K562 (cell line): ENCODE results near the gene BMP2. TPM values are rescaled to one million over a fixed set of nuclear protein-coding genes. Genes with fewer than 3 reads are reported as not detected.

Experiments
- ATAC-seq: fragments of 200-7000 bp; cut with Tn5 transposase; 3 replicates; pipeline ENCODE4 v1.9.1; 2020; ENCODE audit warnings: moderate library complexity
- BruUV-seq: library from RNA; stranded (reverse); fragments of 400-500 nt; replicated peaks from 2 replicates; lab custom pipeline; 2021; lab: Mats Ljungman, UMichigan
- CTCF ChIA-PET: fragments of 300-600 bp; formaldehyde crosslinking; extraction: SDS; loops from one replicate; lab custom pipeline; 2021; ENCODE audit warnings: low intra/inter-chr PET ratio; lab: Yijun Ruan, JAX
- POLR2A ChIA-PET: fragments of 300-600, 350-650 bp; sonication (Branson Sonifier 250); formaldehyde crosslinking; extraction: SDS; loops from one replicate; lab custom pipeline; 2021; ENCODE audit warnings: antibody characterized with exemption, inconsistent platforms; lab: Yijun Ruan, JAX
- DNase-seq, 4 experiments: peaks; one replicate each; pipeline versions ENCODE4 v3.0.0 to v3.0.0-alpha.2; 2011 to 2018; ENCODE audit warnings: low spot score in 3 of 4, mixed read lengths in 3 of 4; ENCODE audit errors: extremely low read depth in 1 of 4
- FAIRE-seq: peaks from 2 replicates; lab custom pipeline; 2011; peaks lifted over from hg19 to GRCh38; lab: Jason Lieb, UNC
- H2AFZ ChIP-seq: 2 replicates; pipeline ENCODE4 v1.6.0; 2011; ENCODE audit warnings: low read depth, low read length, control low read depth, inconsistent platforms
- H3K27ac ChIP-seq: fragments of 200-600 bp; 3 replicates; pipeline ENCODE4 v1.8.0; 2011; ENCODE audit warnings: low read depth, mild to moderate bottlenecking, control low read depth, inconsistent platforms, low read length, moderate library complexity, mixed read lengths; ENCODE audit errors: extremely low read depth
- H3K27me3 ChIP-seq, 2 experiments: fragments of 300-600 bp in 1 of 2; 2 replicates in 1 of 2; 3 replicates in 1 of 2; pipeline versions ENCODE4 v1.6.0 to v1.8.0; 2011; ENCODE audit warnings: inconsistent platforms in 2 of 2, low read length in 2 of 2, mild to moderate bottlenecking in 1 of 2, mixed read lengths in 1 of 2, moderate library complexity in 1 of 2; ENCODE audit not compliant: control insufficient read depth in 2 of 2, insufficient read depth in 2 of 2
- H3K36me3 ChIP-seq: fragments of 300-600 bp; 3 replicates; pipeline ENCODE4 v1.8.0; 2011; ENCODE audit warnings: mild to moderate bottlenecking, low read length, inconsistent platforms; ENCODE audit not compliant: control insufficient read depth, insufficient read depth
- H3K4me1 ChIP-seq, 2 experiments: fragments of 200-600 bp in 1 of 2; replicated peaks in 1 of 2; 2 replicates in 1 of 2; 3 replicates in 1 of 2; pipeline versions ENCODE4 v1.5.1 to v1.8.0; 2011; ENCODE audit warnings: inconsistent platforms in 2 of 2, low read length in 2 of 2, mild to moderate bottlenecking in 1 of 2, mixed read lengths in 1 of 2, moderate library complexity in 1 of 2; ENCODE audit not compliant: control insufficient read depth in 2 of 2, insufficient read depth in 2 of 2
- H3K4me2 ChIP-seq: 2 replicates; pipeline ENCODE4 v1.6.1; 2011; ENCODE audit warnings: low read length, control low read depth, inconsistent platforms, mixed read lengths; ENCODE audit not compliant: insufficient read depth
- H3K4me3 ChIP-seq: fragments of 200-600 bp; sonication (generic), shearing (Covaris generic); 2 replicates; pipeline ENCODE4 v1.5.1; 2016; ENCODE audit warnings: control low read depth, inconsistent platforms
- H3K79me2 ChIP-seq: fragments of 200-600 bp; 3 replicates; pipeline ENCODE4 v1.8.0; 2011; ENCODE audit warnings: low read length, inconsistent platforms; ENCODE audit not compliant: control insufficient read depth, insufficient read depth
- H3K9ac ChIP-seq, 2 experiments: 2 replicates each; pipeline versions ENCODE4 v1.6.0 to v1.6.1; 2011; ENCODE audit warnings: low read depth in 2 of 2, low read length in 2 of 2, control low read depth in 1 of 2, inconsistent platforms in 1 of 2, mild to moderate bottlenecking in 1 of 2, mixed read lengths in 1 of 2; ENCODE audit not compliant: insufficient read depth in 1 of 2
- H3K9me1 ChIP-seq: one replicate; pipeline ENCODE4 v1.6.0; 2011; ENCODE audit warnings: inconsistent platforms, mild to moderate bottlenecking, low read length, moderate library complexity; ENCODE audit not compliant: control insufficient read depth, insufficient read depth
- H3K9me3 ChIP-seq: replicated peaks from 2 replicates; pipeline ENCODE4 v1.5.1; 2011; ENCODE audit warnings: low read depth, low read length, inconsistent platforms; ENCODE audit not compliant: control insufficient read depth, insufficient read depth
- H4K20me1 ChIP-seq: replicated peaks from 2 replicates; pipeline ENCODE4 v1.6.1; 2011; ENCODE audit warnings: low read length, inconsistent platforms, mixed read lengths; ENCODE audit not compliant: control insufficient read depth, insufficient read depth
- ETV5 ChIP-seq: sonication (generic); formaldehyde crosslinking; IDR thresholded peaks from 2 replicates; pipeline ENCODE4 v1.4.0; 2020; ENCODE audit warnings: low read depth, mild to moderate bottlenecking, missing genetic modification reagents
- FOXK2 ChIP-seq, 2 experiments: fragments of 450-650 bp; IDR thresholded peaks in 1 of 2; conservative IDR thresholded peaks in 1 of 2; 2 replicates each; pipeline ENCODE4 v1.6.1; 2016; ENCODE audit warnings: low read depth in 2 of 2, mild to moderate bottlenecking in 1 of 2
- MAFG ChIP-seq: fragments of 450-650 bp; conservative IDR thresholded peaks from 2 replicates; pipeline ENCODE4 v1.6.1; 2016; ENCODE audit warnings: missing genetic modification characterization, missing compliant biosample characterization
- MCM3 ChIP-seq: fragments of 450-650 bp; IDR thresholded peaks from 2 replicates; pipeline ENCODE4 v1.6.1; 2016
- MECOM ChIP-seq: fragments of 250-450 bp; sonication (Bioruptor Pico); IDR thresholded peaks from 2 replicates; pipeline ENCODE4 v1.8.0; 2022; ENCODE audit warnings: inconsistent platforms
- NFRKB ChIP-seq: fragments of 450-650 bp; IDR thresholded peaks from 2 replicates; pipeline ENCODE4 v1.6.1; 2016; ENCODE audit warnings: low read depth
- NR2C1 ChIP-seq, 2 experiments: fragments of 450-650 bp; IDR thresholded peaks; 2 replicates each; pipeline ENCODE4 v1.6.1; 2017; ENCODE audit warnings: mild to moderate bottlenecking in 2 of 2, antibody characterized with exemption in 1 of 2, inconsistent platforms in 1 of 2, missing compliant biosample characterization in 1 of 2, missing genetic modification characterization in 1 of 2
- SNRNP70 ChIP-seq: fragments of 200-400 bp; formaldehyde crosslinking; optimal IDR thresholded peaks from 2 replicates; pipeline ENCODE3; 2017; ENCODE audit warnings: low read depth, low read length
- TOE1 ChIP-seq, 2 experiments: fragments of 450-650 bp in 1 of 2; sonication (generic) in 1 of 2; formaldehyde crosslinking in 1 of 2; IDR thresholded peaks; 2 replicates each; pipeline versions ENCODE4 v1.7.1 to v1.8.0; 2016 to 2022; ENCODE audit warnings: borderline replicate concordance in 2 of 2, mild to moderate bottlenecking in 2 of 2, antibody characterized with exemption in 1 of 2, inconsistent platforms in 1 of 2, low read depth in 1 of 2, missing genetic modification reagents in 1 of 2, moderate library complexity in 1 of 2
- XRCC3 ChIP-seq: fragments of 450-650 bp; IDR thresholded peaks from 2 replicates; pipeline ENCODE4 v1.6.1; 2017; ENCODE audit warnings: mild to moderate bottlenecking, moderate library complexity
- ZEB2 ChIP-seq: fragments of 450-650 bp; IDR thresholded peaks from 2 replicates; pipeline ENCODE4 v1.6.1; 2016
- ZNF551 ChIP-seq: fragments of 250-450 bp; sonication (Bioruptor Pico); IDR thresholded peaks from 2 replicates; pipeline ENCODE4 v1.5.0; 2021; ENCODE audit warnings: mild to moderate bottlenecking, moderate library complexity
- WGBS: fragments of 100-300 bp; shearing (Covaris generic); methylation state at CpG from one replicate; pipeline ENCODE4 v1.1.6; 2016; ENCODE audit warnings: low coverage, mixed read lengths; ENCODE audit not compliant: insufficient coverage; ENCODE audit errors: missing lambda C conversion rate; 5-methylcytosine and 5-hydroxymethylcytosine counted together
- in situ Hi-C: fragments of 300-500 bp; cut with MboI; formaldehyde crosslinking; loops from 4 replicates; pipeline ENCODE4 v1.15.0; 2018; ENCODE audit warnings: inconsistent platforms, mixed read lengths
- intact Hi-C: fragments of 100-400 bp; cut with micrococcal nuclease; formaldehyde crosslinking; loops from 2 replicates; pipeline ENCODE4 v1.14.2; 2022
- polyA plus RNA-seq, 8 experiments: library from polyadenylated mRNA; depleted of rRNA in 4 of 8; stranded (reverse) in 5 of 8; unstranded in 3 of 8; fragments of >200 nt; fragmentation: Nextera tagmentation in 2 of 8; fragmentation: Illumina TruSeq in 1 of 8; extraction: Ambion mirVana in 2 of 8; extraction: Trizol in 1 of 8; gene quantifications; 2 replicates each; pipeline versions ENCODE4 v1.2.1 to v1.2.3, GENCODE V29; 2011 to 2014; ENCODE audit warnings: inconsistent platforms in 1 of 8, missing spikeins in 1 of 8
- total RNA-seq, 7 experiments: library from RNA; depleted of rRNA in 6 of 7; stranded (reverse); fragments of >200 nt in 6 of 7; fragmentation: Illumina TruSeq in 2 of 7; extraction: Trizol in 2 of 7; gene quantifications; 2 replicates each; pipeline versions ENCODE4 v1.2.1 to v1.2.3, GENCODE V29; 2011 to 2021; ENCODE audit warnings: low replicate concordance in 1 of 7
- TF ChIP-seq, protein P1 (sequence below), 2 experiments: fragments of 450-650 bp; conservative IDR thresholded peaks; 2 replicates each; pipeline ENCODE4 v1.6.1; 2017; ENCODE audit warnings: mild to moderate bottlenecking in 2 of 2, moderate library complexity in 2 of 2
- TF ChIP-seq, protein P2 (sequence below): fragments of 200-800 bp; sonication (Bioruptor generic); IDR thresholded peaks from 2 replicates; pipeline ENCODE4 v1.6.1; 2017; ENCODE audit warnings: missing genetic modification characterization, missing compliant biosample characterization
- TF ChIP-seq, protein P3 (sequence below), 2 experiments: fragments of 250-450 bp in 1 of 2; fragments of 450-650 bp in 1 of 2; sonication (Bioruptor Pico) in 1 of 2; IDR thresholded peaks; 2 replicates each; pipeline versions ENCODE4 v1.6.1 to v1.8.0; 2016 to 2021; ENCODE audit warnings: mild to moderate bottlenecking in 2 of 2, moderate library complexity in 2 of 2, missing compliant biosample characterization in 1 of 2, missing genetic modification characterization in 1 of 2
- TF ChIP-seq, protein P4 (sequence below): fragments of 250-450 bp; sonication (Bioruptor Pico); IDR thresholded peaks from 2 replicates; pipeline ENCODE4 v1.6.1; 2021; ENCODE audit warnings: mild to moderate bottlenecking

The BMP2 gene
- total and polyA plus RNA-seq, 9 of the 15 experiments (the other 6 are each of a cell fraction or from before 2014, with no cell fraction given): 0.01 to 0.07 (median 0.03) TPM; not detected in 5

DNA sequence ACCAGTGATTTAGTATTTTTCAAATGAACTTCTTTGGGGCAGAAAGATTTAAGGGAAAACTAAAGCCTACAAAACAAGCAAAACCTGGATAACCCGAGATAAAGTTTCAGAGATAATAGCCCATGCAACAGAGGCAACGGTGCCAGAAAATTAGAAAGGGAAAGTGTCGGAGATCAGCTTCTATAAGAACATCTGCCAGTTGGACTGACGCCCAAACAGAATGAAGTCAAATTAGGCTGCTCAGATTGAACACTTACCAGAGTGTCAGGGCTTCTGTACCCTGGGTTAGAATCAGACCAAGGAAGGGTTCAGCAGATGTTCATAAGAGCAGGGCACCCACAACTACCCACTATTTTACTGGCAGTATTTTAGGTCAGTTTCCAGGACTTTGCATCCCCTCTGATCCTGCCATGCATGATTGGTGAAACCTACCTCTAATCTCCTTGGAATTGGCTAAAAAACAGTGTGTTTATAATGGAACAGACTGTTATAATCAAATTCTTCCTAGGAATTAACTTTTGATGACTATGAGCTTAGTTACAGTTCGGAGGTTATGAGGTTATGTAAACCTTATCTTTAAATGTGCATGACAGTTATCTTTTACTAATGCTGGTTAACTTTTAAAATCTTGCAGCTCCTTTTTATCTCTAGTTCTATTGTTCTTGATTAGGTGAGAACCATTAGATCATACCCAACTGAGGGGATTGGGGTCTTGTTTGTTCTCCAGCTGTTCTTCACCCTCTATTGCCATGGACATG is 13.1 kb downstream of the BMP2 start (continued):
- TF ChIP-seq, protein P1, sequence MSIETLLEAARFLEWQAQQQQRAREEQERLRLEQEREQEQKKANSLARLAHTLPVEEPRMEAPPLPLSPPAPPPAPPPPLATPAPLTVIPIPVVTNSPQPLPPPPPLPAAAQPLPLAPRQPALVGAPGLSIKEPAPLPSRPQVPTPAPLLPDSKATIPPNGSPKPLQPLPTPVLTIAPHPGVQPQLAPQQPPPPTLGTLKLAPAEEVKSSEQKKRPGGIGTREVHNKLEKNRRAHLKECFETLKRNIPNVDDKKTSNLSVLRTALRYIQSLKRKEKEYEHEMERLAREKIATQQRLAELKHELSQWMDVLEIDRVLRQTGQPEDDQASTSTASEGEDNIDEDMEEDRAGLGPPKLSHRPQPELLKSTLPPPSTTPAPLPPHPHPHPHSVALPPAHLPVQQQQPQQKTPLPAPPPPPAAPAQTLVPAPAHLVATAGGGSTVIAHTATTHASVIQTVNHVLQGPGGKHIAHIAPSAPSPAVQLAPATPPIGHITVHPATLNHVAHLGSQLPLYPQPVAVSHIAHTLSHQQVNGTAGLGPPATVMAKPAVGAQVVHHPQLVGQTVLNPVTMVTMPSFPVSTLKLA (conservative IDR thresholded peaks at IDR 0.05): no peak
- TF ChIP-seq, protein P2, sequence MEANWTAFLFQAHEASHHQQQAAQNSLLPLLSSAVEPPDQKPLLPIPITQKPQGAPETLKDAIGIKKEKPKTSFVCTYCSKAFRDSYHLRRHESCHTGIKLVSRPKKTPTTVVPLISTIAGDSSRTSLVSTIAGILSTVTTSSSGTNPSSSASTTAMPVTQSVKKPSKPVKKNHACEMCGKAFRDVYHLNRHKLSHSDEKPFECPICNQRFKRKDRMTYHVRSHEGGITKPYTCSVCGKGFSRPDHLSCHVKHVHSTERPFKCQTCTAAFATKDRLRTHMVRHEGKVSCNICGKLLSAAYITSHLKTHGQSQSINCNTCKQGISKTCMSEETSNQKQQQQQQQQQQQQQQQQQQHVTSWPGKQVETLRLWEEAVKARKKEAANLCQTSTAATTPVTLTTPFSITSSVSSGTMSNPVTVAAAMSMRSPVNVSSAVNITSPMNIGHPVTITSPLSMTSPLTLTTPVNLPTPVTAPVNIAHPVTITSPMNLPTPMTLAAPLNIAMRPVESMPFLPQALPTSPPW (CRISPR knock-in tag): no peak

DNA sequence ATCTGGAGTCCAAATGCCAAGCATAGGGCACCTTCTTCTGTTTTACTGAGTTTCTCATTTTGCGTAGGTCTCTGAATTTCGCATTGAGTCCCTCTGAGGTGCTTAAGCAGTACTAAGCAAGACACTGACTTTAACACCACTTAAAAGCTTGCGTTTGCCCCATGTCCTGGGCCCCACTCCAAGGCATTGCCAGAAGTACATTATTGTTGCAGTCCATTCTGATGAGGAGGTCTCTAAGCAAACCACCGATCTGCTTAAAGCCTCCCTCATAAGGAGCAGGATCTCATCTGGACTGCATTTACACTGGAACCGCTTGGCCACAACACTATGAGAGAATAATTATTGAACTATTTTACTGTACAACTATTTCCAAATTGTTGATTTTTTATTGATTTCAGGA is 16.3 kb downstream of the BMP2 start:
- ATAC-seq (no peak), DNase-seq (no peak), FAIRE-seq (no peak)
- Histone ChIP-seq H3K4me3 (no peak overlapping the region), H3K27me3 (no peaks in the 10 kb centered on the region), H3K9ac (no peak overlapping the region), H3K9me3 (no peaks in the 10 kb centered on the region), H3K4me2 (no peak overlapping the region), H3K27ac (no peak overlapping the region), H3K9me1 (no peaks in the 10 kb centered on the region), H4K20me1 (no peaks in the 10 kb centered on the region), H2AFZ (no peak overlapping the region), H3K36me3 (no peaks in the 10 kb centered on the region), H3K79me2 (no peaks in the 10 kb centered on the region), H3K4me1 (no peaks in the 10 kb centered on the region)
- BruUV-seq: no TSS peak
- intact Hi-C loops (no loop called here), in situ Hi-C loops (no loop called here)
- WGBS: 0% methylated on average over 5 of the region's 5 CpGs
- CTCF ChIA-PET: no interaction called here
- POLR2A ChIA-PET: interaction anchor here (0.5 kb wide), 1 partner anchor 99 kb away, joined by 3 read pairs; no protein-coding TSS in a partner anchor
- TF ChIP-seq, protein P3, sequence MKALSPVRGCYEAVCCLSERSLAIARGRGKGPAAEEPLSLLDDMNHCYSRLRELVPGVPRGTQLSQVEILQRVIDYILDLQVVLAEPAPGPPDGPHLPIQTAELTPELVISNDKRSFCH (CRISPR knock-in tag; IDR thresholded peaks at IDR 0.05): no peak
- TF ChIP-seq, protein P3 (tag; IDR thresholded peaks at IDR 0.05): no peak
- no peak for TF ChIP-seq NR2C1 (IDR thresholded peaks at IDR 0.05)
- TF ChIP-seq NR2C1 (tag; IDR thresholded peaks at IDR 0.05): no peak
- no peak for TF ChIP-seq XRCC3
- no peak for TF ChIP-seq MCM3
- TF ChIP-seq ZNF551 (CRISPR knock-in tag): no peak
- no peak for TF ChIP-seq MECOM
- TF ChIP-seq ETV5: no peak
- TF ChIP-seq FOXK2 (conservative IDR thresholded peaks at IDR 0.05 in 1 of 2, IDR thresholded peaks at IDR 0.05 in 1 of 2; ENCODE audit: low read depth in 2 of 2): no peak
- TF ChIP-seq, protein P4, sequence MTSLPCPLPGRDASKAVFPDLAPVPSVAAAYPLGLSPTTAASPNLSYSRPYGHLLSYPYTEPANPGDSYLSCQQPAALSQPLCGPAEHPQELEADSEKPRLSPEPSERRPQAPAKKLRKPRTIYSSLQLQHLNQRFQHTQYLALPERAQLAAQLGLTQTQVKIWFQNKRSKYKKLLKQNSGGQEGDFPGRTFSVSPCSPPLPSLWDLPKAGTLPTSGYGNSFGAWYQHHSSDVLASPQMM (CRISPR knock-in tag): no peak
- no peak for TF ChIP-seq TOE1 (IDR thresholded peaks at IDR 0.05; ENCODE audit: borderline replicate concordance)
- no peak for TF ChIP-seq TOE1 (CRISPR knock-in tag; IDR thresholded peaks at IDR 0.05; ENCODE audit: borderline replicate concordance, low read depth)
- no peak for TF ChIP-seq MAFG
- no peak for TF ChIP-seq ZEB2
- TF ChIP-seq SNRNP70: no peak
- TF ChIP-seq NFRKB: no peak
